Anterior cingulate cortex (tissue), 58 donors: ENCODE results near the gene SATB2.

Experiments
- DNase-seq, 58 donors: peaks; one replicate each; lab custom pipeline; 2025; lab: John Stamatoyannopoulos, UW

Gene SATB2

GRCh38 chr2:199457147-199458008 lies at the start of gene SATB2:
SATB2 (minus strand) TSS chr2:199457939; CDS start chr2:199456037, 1,902 bp downstream.
- peak in 1 of 58 donors; percentile 24 for DNase-seq

DNA sequence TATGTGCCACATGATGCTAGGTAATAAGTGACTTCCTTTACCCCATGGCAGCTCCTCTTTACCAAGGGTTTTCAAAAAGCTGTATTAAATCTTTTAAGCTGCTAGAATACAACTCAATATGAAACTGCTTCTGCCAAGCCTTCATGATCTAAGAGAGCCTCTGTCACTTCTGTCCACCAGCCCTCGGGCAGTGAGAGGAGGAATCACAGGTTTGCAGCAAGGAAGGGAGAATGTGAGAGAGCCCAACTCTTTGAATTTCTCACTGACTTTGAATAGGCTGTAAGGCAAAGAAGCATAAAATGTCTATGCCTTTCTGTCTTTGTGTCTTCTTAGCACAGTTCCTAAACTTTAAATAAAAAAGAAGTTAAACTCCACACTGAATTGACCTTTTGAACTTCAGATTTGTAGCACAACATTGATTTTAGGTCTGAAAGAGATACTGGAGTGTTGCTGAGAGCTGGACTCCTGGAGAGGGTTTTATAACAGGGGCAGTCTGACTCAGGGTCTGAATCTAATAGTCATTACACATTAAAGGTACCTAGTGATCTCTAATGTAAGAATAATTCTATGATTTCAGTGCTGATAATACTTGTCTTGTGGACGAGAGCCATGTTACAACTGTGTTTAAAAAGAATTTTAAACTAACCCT lies 48.1 kb upstream of the SATB2 start:
- DNase-seq: no peak

DNA sequence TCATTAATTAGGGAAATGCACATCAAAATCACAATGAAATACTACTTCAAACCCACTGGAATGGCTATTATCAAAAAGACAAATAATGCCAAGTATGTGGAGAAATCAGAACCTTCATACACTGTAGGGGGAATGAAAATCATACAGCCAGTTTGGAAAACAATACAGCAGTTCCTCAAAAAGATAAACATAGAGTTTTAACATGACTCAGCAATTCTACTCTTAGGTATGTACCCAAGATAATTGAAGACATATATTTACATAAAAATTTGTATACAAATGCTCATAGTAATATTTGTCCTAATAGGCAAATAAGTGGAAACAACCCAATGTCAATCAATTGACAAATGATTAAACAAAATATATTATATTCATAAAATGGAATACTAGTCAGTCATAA lies 45.4 kb upstream of the SATB2 start:
- no peak for DNase-seq

DNA sequence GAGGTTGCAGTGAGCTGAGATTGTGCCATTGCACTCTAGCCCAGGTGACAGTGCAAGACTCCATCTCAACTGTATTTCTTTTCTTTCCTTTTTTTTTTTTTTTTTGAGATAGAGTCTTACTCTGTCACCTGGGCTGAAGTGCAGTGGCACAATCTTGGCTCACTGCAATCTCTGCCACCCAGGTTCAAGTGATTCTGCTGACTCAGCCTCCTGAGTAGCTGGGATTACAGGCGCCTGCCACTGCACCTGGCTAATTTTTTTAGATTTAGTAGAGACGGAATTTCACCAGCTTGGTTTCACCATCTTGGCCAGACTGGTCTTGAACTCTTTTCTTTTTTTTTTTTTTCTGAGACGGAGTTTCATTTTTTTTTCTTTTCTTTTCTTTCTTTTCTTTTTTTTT lies 41.3 kb upstream of the SATB2 start:
- no peak for DNase-seq

GRCh38 chr2:199495147-199495546 lies 37.4 kb upstream of the SATB2 start:
- no peak for DNase-seq

DNA sequence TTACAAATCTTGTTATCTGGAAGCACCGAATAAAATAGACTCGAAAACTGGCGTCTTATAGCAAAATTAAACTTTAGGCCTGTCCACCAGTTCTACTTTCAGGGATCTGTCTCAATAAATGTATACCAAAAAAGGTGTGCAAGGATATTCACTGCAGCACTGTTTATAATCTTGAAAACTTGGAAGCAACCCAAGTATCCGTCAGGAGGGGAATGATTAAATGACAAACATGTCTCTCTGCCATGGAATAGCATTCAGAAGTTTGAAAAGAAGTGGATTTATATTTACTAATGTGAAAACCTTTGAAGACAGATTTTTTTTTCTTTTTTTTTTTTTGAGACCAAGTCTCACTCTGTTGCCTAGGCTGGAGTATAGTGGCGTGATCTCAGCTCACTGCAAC lies 32.3 kb upstream of the SATB2 start:
- no peak for DNase-seq

DNA sequence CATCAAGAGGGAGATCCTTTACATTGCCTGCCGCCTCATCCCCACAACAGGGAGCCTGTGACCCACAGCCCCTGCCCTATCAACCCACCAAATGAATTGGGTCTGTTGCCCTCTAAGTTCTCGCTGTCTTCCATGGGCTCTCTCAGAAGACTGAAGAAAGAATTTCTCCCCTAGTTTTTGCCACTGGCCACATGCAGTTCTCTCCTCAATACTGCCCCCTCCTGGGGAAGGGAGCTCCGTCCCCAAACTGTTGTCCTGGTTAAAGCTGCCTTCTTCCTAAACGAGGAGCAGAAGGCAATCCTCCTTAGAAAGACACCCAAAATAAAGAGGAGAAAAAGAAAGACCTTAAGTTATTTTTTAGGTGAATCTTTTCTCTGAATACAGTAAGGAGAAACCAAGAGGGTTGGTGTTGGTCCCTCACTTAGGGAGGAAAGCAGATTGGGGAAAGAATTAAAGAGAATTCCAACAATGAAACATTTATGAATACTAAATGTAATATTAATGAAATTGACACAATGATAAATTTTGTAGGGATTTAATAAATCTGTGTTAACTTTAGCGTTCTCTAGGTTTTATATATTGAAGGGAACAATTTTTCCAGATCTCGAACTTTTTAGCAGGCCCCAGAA lies 31.1 kb upstream of the SATB2 start:
- DNase-seq: peak in 17 of 58 donors; percentile 4 to 38 (median 21)

DNA sequence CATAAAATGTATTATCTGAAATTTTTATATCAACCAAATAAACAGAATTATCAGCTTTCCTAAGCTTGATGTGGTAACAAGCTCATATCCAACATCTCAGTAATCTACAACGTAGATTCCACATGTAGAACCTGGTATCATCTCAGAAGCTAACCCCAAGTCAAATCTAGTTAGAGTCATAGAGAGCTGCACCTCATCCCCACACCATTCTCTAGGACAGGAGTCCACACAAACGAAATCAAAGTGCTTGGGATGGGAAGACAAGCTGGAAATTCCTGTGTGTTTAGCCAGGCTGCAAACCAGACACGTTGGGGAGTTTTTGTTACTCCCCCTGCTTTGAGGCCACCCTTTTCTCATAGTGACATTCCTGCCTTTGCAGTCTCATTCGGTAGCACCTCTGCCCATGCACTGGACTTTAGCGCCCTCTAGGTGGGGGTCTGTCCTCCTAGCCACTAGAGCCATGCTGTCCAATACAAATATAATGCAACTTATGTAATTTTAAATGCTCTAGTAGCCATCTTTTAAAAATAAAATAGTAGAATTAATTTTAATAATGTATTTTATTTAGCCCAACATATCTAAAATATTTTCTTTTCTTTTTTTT lies 28.1 kb upstream of the SATB2 start:
- DNase-seq: peak in 22 of 58 donors; percentile 8 to 59 (median 30)

DNA sequence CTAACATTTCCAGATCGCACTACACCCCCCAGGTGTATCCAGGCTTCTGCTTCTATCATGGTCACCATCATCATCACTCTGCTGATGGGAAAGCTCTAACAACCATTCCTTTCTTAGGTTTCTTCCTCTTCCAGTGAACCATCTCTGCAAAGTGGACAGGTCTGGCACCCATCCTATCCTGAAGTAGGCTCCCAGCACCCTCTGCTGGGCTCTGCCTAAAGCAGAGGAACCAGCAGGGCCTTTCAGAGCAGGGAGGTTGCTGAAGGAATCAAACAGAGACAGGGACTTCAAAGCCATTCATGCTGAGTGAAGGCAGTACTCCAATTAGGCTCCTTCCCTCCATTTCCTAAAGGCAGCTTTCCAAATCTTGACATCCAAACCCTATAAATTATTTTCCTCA lies 27.2 kb upstream of the SATB2 start:
- no peak for DNase-seq

- DNase-seq: no peak
These were observed 23.2 kb upstream of the SATB2 start for GRCh38 chr2:199480966-199481365.

DNA sequence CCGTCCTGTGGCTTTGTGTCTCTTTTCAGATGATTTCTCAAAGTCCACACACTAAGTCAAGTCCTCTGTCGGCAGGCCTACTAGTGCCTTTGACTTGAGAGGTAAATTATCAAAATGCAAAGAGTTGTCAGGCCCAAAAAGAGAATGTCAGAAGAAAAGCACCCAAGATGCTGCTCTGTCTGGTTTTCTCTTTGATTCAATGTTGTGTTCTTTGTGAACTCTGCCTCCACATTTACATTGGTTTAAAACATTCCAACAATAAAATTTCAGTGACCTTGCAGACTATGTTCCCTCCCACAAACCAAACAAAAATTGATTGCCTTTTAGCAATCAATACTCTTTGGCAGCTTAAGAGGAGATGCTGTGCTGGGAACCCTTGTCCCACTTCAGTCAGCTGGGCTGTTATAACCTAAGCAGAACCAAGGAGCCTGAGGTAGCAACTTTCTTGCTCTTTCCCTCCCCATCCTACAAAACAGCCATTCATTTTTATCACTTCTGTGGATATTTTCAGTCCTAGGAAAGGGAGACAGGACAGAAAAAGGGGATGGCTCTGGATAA lies 19.6 kb upstream of the SATB2 start:
- no peak for DNase-seq

- DNase-seq: peak in 40 of 58 donors; percentile 17 to 76 (median 48)
These were observed 13.8 kb upstream of the SATB2 start for GRCh38 chr2:199471443-199472057.

DNA sequence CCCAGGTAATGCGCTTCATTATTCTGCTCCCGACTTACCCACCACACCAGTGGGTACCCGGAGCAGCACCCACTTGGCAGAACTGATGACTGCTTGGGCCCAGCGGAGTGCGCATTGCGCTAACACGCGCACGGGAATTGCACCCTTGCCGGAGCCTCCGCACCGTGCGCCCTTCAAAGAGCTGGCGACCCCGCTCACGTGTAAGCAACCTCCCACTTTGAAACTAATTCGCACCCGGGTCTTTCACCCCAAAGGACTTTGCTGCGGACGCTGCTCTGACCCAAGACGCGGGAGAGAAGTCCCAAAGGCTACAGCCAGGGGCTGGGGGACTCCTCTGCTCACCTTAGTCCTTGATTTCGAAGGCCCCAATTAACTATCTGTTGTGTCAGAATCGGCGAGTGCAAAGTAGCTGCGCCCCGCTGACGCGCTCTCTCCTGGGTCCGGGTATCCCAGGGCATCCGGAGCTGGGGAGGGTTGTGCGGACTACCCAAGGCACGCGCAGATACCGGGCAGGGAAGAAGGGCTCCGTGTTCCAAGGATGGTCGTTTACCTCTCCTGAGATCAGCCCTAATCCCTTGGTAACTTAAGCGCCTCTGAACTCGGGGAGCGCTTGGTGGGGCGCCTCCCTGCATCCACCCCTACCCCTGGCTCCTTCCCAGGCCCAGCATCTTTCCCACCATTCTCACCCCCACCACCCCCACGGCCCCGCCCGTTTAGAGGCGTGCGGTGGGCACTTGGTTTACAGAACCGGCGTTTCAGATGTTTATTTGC lies 13.1 kb upstream of the SATB2 start:
- DNase-seq: peak in 3 of 58 donors; percentile 32 to 55 (median 40)

DNA sequence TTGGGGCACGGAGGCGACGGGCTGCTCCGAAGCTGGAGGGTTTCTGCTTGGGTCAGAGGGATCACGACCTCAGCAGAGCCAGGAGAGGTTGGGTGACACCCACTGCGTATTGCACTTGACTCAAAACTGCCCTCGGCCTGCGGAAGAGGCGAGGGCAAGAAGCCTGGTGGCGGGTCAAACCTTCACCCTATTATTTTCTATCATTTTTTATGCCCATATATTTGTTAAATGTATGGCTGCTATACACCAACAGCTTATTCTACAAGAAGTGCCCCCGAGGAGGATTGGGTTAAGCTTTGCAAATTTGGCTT lies 12.6 kb upstream of the SATB2 start:
- no peak for DNase-seq

- peak in 1 of 58 donors; percentile 16 for DNase-seq
These were observed 12.0 kb upstream of the SATB2 start for GRCh38 chr2:199469514-199470360.

GRCh38 chr2:199468561-199469513 lies 11.1 kb upstream of the SATB2 start:
- DNase-seq: no peak

DNA sequence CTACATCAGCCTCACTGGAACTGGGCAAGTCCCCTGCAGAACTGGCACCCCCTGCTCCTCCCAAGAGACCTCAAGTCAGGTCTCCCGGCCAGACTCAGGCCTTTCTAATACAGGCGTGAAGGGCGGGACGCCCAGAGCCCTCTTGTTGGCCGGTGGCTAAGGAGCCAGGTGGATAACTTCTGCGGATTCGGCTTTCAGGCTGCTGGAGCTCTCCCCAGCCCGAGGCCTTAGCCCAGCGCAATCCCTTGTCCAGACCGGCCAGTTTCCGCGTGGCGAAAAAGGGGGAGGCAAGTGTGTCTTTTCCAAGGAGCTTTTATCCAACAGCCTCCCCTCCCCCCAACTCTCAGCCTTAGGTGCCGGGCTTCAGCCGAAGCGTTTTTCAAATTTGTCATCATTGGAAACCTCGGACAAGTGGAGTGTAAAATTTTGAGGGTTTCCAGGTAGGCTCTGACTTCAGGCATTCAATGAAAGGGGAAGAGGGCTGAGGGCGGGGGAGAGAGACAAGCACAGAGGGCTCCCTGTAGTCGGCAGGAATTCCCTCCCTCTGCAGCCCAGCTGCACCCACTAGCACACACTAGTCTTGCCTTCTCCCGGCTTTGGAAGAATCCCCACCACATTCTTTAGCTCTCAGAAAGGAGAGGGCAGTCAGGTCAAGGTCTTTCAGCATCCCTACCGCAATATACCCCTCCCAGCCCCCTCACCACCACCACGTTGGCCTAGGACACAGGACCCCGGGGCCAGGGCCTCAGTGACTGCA lies 9.5 kb upstream of the SATB2 start:
- no peak for DNase-seq
